Transverse colon (tissue), 4 donors: ENCODE results near the gene SMAD6. TPM values are rescaled to one million over a fixed set of nuclear protein-coding genes. Genes with fewer than 3 reads are reported as not detected.

Source experiments
- DNase-seq: peaks from one replicate; pipeline ENCODE4 v3.0.0-alpha.2; 2019
- H3K27ac ChIP-seq, 4 donors: fragments of 200-600 bp; sonication (generic); 2 replicates each; pipeline ENCODE4 v1.5.1; 2016 to 2018; ENCODE audit warnings: inconsistent platforms in 4 of 4
- H3K27me3 ChIP-seq: fragments of 200-600 bp; sonication (generic); 2 replicates; pipeline ENCODE4 v1.5.1; 2017; ENCODE audit warnings: inconsistent platforms
- H3K36me3 ChIP-seq, 4 donors: fragments of 200-600 bp; sonication (generic); 2 replicates each; pipeline ENCODE4 v1.5.1; 2017 to 2019; ENCODE audit warnings: inconsistent platforms in 4 of 4
- H3K4me1 ChIP-seq, 4 donors: fragments of 200-600 bp; sonication (generic); 2 replicates each; pipeline ENCODE4 v1.5.1; 2017 to 2020; ENCODE audit warnings: inconsistent platforms in 4 of 4
- H3K4me3 ChIP-seq, 4 donors: fragments of 200-600 bp; sonication (generic); 1 replicate in 1 of 4; 2 replicates in 3 of 4; pipeline versions ENCODE4 v1.5.1 to v1.6.1; 2017 to 2019; ENCODE audit warnings: inconsistent platforms in 4 of 4
- H3K9me3 ChIP-seq, 2 donors: fragments of 200-600 bp; sonication (generic); 2 replicates each; pipeline ENCODE4 v1.5.1; 2017 to 2019; ENCODE audit warnings: inconsistent platforms in 2 of 2
- EP300 ChIP-seq: sonication (generic); formaldehyde crosslinking; IDR thresholded peaks from one replicate; pipeline ENCODE4 v1.6.1; 2017; ENCODE audit warnings: antibody characterized with exemption, low read depth
- POLR2A ChIP-seq: fragments of 450-650 bp; IDR thresholded peaks from one replicate; pipeline ENCODE4 v1.6.1; 2016; ENCODE audit warnings: antibody characterized with exemption, mild to moderate bottlenecking, moderate library complexity
- POLR2AphosphoS5 ChIP-seq, 3 donors: sonication (generic); formaldehyde crosslinking; IDR thresholded peaks; one replicate each; pipeline ENCODE4 v1.6.1; 2016; ENCODE audit warnings: antibody characterized with exemption in 3 of 3
- WGBS, 2 donors: methylation state at CpG; one replicate each; pipeline ENCODE4 v1.1.5; 2018; ENCODE audit warnings: low coverage in 1 of 2; 5-methylcytosine and 5-hydroxymethylcytosine counted together
- in situ Hi-C, 4 donors: fragments of 200-750 bp; cut with MboI; loops; one replicate each; pipeline versions ENCODE4 v1.15.0 to v1.15.1; 2017; ENCODE audit warnings: low sequenced_read_pairs in 3 of 4, low pct_ligation_motif_present in 1 of 4, low pct_unique_long_range_greater_than_20kb in 1 of 4
- intact Hi-C: fragments of 100-400 bp; cut with DNase I; formaldehyde crosslinking; loops from one replicate; pipeline ENCODE4 v1.15.1; 2023; ENCODE audit warnings: low total_unique reads
- total RNA-seq, 4 donors: library from RNA; depleted of rRNA; stranded (reverse); fragments of >200 nt; gene quantifications; one replicate each; pipeline ENCODE4 v1.1.0, GENCODE V29; 2016
- TF ChIP-seq, protein P1 (sequence below), 5 experiments: fragments of 200-600 bp in 3 of 5; fragments of 450-650 bp in 2 of 5; sonication (generic) in 3 of 5; IDR thresholded peaks; 1 replicate in 2 of 5; 2 replicates in 3 of 5; pipeline ENCODE4 v1.5.1; 2016 to 2017; ENCODE audit warnings: antibody characterized with exemption in 5 of 5, inconsistent platforms in 3 of 5, mild to moderate bottlenecking in 2 of 5, moderate library complexity in 1 of 5

Gene SMAD6
- total RNA-seq, 4 donors from 2014 or later, result 6.7 to 214 (median 9.3) TPM

GRCh38 chr15:66782785-66783184, 80.7 kb downstream of the SMAD6 start:
- Histone ChIP-seq H3K36me3 (no peaks in the 10 kb centered on the region), H3K4me1 (peaks cover 10 to 32% (median 24%) of the 10 kb centered on the region in 4 donors), H3K9me3 (no peaks in the 10 kb centered on the region), H3K27me3 (no peaks in the 10 kb centered on the region), H3K27ac (no peak overlapping the region), H3K4me3 (no peak overlapping the region)
- WGBS, 2 donors, result 77% methylated on average over 3 of the region's 3 CpGs; no CpG with 5 or more reads in 1 of the 2 donors
- no peak for DNase-seq
- in situ Hi-C loops, result loop anchor here in 1 of 4 donors (10.0 kb wide), 1 partner anchor 62 kb away; no protein-coding TSS in a partner anchor
- intact Hi-C loops, result no loop called here
- TF ChIP-seq EP300 (no peak), POLR2AphosphoS5 (IDR thresholded peaks at IDR 0.05) (no peak)

- no peaks in the 10 kb centered on the region for H3K27me3 ChIP-seq
- no peak for TF ChIP-seq POLR2AphosphoS5 (IDR thresholded peaks at IDR 0.05)
- no peak for TF ChIP-seq EP300
- TF ChIP-seq, protein P1, sequence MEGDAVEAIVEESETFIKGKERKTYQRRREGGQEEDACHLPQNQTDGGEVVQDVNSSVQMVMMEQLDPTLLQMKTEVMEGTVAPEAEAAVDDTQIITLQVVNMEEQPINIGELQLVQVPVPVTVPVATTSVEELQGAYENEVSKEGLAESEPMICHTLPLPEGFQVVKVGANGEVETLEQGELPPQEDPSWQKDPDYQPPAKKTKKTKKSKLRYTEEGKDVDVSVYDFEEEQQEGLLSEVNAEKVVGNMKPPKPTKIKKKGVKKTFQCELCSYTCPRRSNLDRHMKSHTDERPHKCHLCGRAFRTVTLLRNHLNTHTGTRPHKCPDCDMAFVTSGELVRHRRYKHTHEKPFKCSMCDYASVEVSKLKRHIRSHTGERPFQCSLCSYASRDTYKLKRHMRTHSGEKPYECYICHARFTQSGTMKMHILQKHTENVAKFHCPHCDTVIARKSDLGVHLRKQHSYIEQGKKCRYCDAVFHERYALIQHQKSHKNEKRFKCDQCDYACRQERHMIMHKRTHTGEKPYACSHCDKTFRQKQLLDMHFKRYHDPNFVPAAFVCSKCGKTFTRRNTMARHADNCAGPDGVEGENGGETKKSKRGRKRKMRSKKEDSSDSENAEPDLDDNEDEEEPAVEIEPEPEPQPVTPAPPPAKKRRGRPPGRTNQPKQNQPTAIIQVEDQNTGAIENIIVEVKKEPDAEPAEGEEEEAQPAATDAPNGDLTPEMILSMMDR (IDR thresholded peaks at IDR 0.05), result no peak
- no peak for TF ChIP-seq POLR2A
- no peaks in the 10 kb centered on the region for H3K36me3 ChIP-seq
- no peak for DNase-seq
- intact Hi-C loops, result no loop called here
- in situ Hi-C loops, result loop anchor here in 1 of 4 donors (10.0 kb wide), 1 partner anchor 61 kb away; no protein-coding TSS in a partner anchor
- H3K4me3 ChIP-seq, result no peak overlapping the region
- H3K27ac ChIP-seq, result no peak overlapping the region
- H3K9me3 ChIP-seq, result no peaks in the 10 kb centered on the region
- H3K4me1 ChIP-seq, result peaks cover 10 to 29% (median 22%) of the 10 kb centered on the region in 4 donors
- 92 to 94% methylated on average over 2 to 5 of the region's 5 CpGs for WGBS, 2 donors
These were observed 81.3 kb downstream of the SMAD6 start for GRCh38 chr15:66783314-66783713.

- H3K4me1 ChIP-seq, result peaks cover 10 to 25% (median 19%) of the 10 kb centered on the region in 4 donors
- DNase-seq, result no peak
- in situ Hi-C loops, result loop anchor here in 1 of 4 donors (10.0 kb wide), 1 partner anchor 61 kb away; no protein-coding TSS in a partner anchor
- intact Hi-C loops, result no loop called here
- no peaks in the 10 kb centered on the region for H3K27me3 ChIP-seq
- no peak overlapping the region for H3K27ac ChIP-seq
- 80 to 81% methylated on average over 1 to 7 of the region's 7 CpGs for WGBS, 2 donors
- no peak overlapping the region for H3K4me3 ChIP-seq
- no peaks in the 10 kb centered on the region for H3K9me3 ChIP-seq
- no peaks in the 10 kb centered on the region for H3K36me3 ChIP-seq
- TF ChIP-seq, protein P1 (IDR thresholded peaks at IDR 0.05), result no peak
- no peak for TF ChIP-seq POLR2AphosphoS5 (IDR thresholded peaks at IDR 0.05)
- no peak for TF ChIP-seq POLR2A
- no peak for TF ChIP-seq EP300
These were observed 81.7 kb downstream of the SMAD6 start for GRCh38 chr15:66783725-66784124.

DNA sequence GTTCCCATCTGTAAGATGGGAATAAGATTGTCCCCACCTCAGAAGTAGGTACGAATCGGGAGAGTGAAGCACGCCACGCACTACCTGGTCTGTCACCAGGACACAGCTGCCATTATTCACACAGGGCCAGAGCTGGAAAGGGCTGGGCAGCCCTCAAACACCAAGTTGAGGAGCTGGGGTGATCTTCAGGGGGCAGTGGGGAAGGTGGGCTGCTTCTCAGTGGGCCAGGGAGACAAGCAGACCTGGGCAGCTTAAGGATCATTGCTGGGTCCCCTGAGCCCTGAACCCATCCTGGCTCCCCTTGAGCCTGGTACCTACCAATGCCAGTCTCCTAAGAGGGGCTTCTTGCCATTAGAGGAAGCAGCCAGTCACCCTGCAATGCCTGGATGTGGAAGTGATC, 82.1 kb downstream of the SMAD6 start:
- TF ChIP-seq POLR2A (no peak), EP300 (no peak), POLR2AphosphoS5 (IDR thresholded peaks at IDR 0.05) (no peak)
- TF ChIP-seq, protein P1 (IDR thresholded peaks at IDR 0.05), result no peak

More for the DNA sequence above, 82.1 kb downstream of the SMAD6 start:
- DNase-seq, result no peak
- intact Hi-C loops (no loop called here), in situ Hi-C loops (loop anchor here in 1 of 4 donors (10.0 kb wide), 1 partner anchor 61 kb away; no protein-coding TSS in a partner anchor)
- no peak overlapping the region for H3K4me3 ChIP-seq
- no peaks in the 10 kb centered on the region for H3K9me3 ChIP-seq
- no peak overlapping the region for H3K27ac ChIP-seq
- H3K27me3 ChIP-seq, result no peaks in the 10 kb centered on the region
- WGBS, 2 donors, result 98% methylated on average over 4 of the region's 4 CpGs; no CpG with 5 or more reads in 1 of the 2 donors
- H3K4me1 ChIP-seq, result peaks cover 9 to 21% (median 15%) of the 10 kb centered on the region in 4 donors
- no peaks in the 10 kb centered on the region for H3K36me3 ChIP-seq
